Central memory CD8-positive, alpha-beta T cell (primary cell): ENCODE measurements around the gene IQGAP1.

Experiments
- ATAC-seq: fragments of 150-1000 bp; cut with Tn5 transposase; replicated peaks from 2 replicates; pipeline ENCODE4 v1.10.0; 2022; ENCODE audit warnings: mild to moderate bottlenecking, moderate FRiP score, moderate number of reproducible peaks; ENCODE audit not compliant: poor library complexity, severe bottlenecking; ENCODE audit errors: extremely low read depth
- DNase-seq, 2 donors: peaks; one replicate each; pipeline ENCODE4 v3.0.0; 2021; ENCODE audit warnings: low spot score in 2 of 2
- H3K27ac Mint-ChIP-seq: one replicate; pipeline ENCODE4 v1.8.0; 2022; ENCODE audit warnings: low read depth, mild to moderate bottlenecking, moderate library complexity, mixed read lengths
- H3K27me3 Mint-ChIP-seq: one replicate; pipeline ENCODE4 v1.8.0; 2022; ENCODE audit warnings: mixed read lengths
- H3K36me3 Mint-ChIP-seq: one replicate; pipeline ENCODE4 v1.8.0; 2022; ENCODE audit warnings: mild to moderate bottlenecking, moderate library complexity, mixed read lengths; ENCODE audit not compliant: insufficient read depth
- H3K4me1 Mint-ChIP-seq: one replicate; pipeline ENCODE4 v1.8.0; 2022; ENCODE audit warnings: mixed read lengths
- H3K4me3 Mint-ChIP-seq: one replicate; pipeline ENCODE4 v1.8.0; 2022; ENCODE audit warnings: mild to moderate bottlenecking, moderate library complexity, mixed read lengths
- H3K9me3 Mint-ChIP-seq: one replicate; pipeline ENCODE4 v1.8.0; 2022; ENCODE audit warnings: mixed read lengths

Gene IQGAP1

DNA sequence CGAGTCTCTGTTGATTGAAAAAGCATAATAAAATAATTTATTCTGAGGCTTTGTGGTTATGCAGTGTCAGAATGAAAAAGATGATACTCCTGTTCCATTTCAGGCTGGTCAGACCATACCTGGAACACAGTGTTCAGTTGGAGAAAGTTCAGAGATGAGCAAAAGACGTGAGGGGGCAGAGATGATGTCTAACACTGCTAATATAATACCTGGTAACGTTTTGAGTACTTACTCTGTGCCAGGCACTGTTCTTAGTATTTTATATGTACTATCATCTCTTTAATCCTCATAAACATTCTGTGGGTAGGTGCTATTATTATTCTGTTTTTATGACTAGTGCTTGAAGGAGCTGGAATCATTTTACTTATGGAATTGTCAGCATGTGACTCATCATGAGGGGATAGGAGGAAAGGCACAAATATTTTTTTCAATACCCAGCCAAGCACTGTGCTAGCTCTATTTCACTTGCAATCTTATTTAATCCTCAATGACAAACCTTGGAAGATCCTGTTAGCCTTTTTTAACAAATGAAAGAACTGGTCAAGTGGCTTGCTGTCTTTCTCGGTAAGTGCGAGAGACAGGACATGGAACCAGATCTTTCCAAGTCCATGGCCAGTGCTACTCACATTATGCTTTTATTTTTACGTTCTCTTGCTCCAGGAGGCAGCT lies 31.8 kb downstream of the IQGAP1 start:
- H3K27me3 Mint-ChIP-seq, result no peaks in the 10 kb centered on the region
- peak overlapping the region; percentile 56 for H3K4me3 Mint-ChIP-seq
- peaks cover 68% of the 10 kb centered on the region for H3K4me1 Mint-ChIP-seq
- no peak for DNase-seq
- no peaks in the 10 kb centered on the region for H3K9me3 Mint-ChIP-seq
- H3K27ac Mint-ChIP-seq, result peak overlapping the region; percentile 99
- ATAC-seq, result peak; percentile 41
- H3K36me3 Mint-ChIP-seq, result peaks cover 8% of the 10 kb centered on the region

DNA sequence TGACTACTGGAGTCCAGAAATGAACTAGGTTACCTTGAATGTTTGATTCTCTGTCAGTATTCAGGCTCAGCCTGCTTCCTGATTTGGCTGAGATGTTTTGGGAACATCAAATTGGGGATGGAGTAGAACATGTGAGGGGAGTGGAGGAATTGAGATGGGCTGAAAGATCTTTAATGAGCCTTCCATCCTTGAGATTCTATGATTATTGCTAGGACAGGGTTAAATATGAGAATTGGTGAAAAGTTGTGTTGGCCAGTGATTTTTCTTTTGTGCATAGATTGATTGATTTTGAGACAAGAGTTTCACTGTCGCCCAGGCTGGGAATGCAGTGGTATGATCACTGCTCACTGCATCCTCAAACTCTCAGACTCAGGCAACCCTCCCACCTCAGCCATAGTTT lies 32.4 kb downstream of the IQGAP1 start:
- Mint-ChIP-seq H3K27me3 (no peaks in the 10 kb centered on the region), H3K27ac (peak overlapping the region; percentile 99), H3K9me3 (no peaks in the 10 kb centered on the region), H3K4me3 (peak overlapping the region; percentile 56), H3K36me3 (peaks cover 8% of the 10 kb centered on the region), H3K4me1 (peaks cover 66% of the 10 kb centered on the region)
- DNase-seq, result no peak
- ATAC-seq, result no peak

DNA sequence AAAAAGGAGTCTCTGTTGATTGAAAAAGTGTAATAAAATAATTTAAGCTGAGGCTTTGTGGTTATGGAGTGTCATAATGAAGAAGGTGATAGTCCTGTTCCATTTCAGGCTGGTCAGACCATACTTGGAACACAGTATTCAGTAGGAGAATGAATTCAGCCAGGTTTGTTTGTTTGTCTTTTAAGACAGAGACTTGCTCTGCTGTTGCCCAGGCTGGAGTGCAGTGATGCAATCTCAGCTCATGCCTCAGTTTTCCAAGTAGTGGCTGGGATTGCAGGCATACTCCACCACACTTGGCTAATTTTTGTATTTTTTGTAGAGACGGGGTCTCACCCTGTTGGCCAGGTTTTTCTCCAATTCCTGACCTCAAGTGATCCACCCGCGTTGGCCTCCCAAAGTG lies 33.5 kb downstream of the IQGAP1 start:
- ATAC-seq (no peak), DNase-seq (no peak)
- Mint-ChIP-seq H3K27me3 (no peaks in the 10 kb centered on the region), H3K27ac (no peak overlapping the region), H3K4me1 (peaks cover 68% of the 10 kb centered on the region), H3K9me3 (no peaks in the 10 kb centered on the region), H3K36me3 (peaks cover 5% of the 10 kb centered on the region), H3K4me3 (no peak overlapping the region)

DNA sequence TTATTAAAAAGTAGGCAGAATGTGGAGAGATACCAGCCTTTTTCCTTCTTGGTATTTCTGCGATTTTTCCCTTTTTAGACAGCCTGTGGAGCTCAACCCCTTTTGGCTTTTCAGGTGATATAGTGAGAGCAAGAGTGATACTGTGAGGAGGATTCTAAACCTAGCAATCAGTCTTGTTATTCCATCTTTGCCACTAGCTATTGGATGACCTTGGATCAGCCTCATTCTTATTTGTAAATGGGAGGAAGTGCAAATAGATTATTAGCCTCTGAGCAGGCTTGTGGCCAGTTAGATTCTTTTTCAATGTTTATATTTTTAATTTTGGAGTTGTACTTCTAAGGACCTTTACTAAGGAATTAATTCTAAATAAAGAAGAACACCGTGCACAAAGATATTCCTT lies 34.0 kb downstream of the IQGAP1 start:
- DNase-seq, result no peak
- Mint-ChIP-seq H3K27me3 (no peaks in the 10 kb centered on the region), H3K4me3 (no peak overlapping the region), H3K27ac (no peak overlapping the region), H3K36me3 (peaks cover 7% of the 10 kb centered on the region), H3K4me1 (peaks cover 62% of the 10 kb centered on the region), H3K9me3 (no peaks in the 10 kb centered on the region)
- no peak for ATAC-seq

DNA sequence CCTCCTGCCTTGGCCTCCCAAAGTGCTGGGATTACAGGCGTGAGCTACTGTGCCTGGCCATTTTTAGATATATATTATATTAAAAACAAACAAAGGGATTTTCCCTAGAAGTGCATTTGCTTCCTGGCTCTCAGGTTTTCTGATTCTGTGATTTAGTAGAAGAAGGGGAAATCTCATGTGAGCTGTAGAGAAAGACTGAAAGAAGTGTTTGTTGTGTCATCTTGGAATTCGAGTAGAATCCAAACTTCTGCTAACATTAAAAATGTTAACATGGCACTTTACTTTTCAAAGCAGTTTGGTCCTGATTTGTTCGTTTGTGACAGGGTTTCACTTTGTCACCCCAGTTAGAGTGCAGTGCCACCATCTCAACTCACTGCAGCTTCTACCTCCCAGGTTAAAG lies 34.9 kb downstream of the IQGAP1 start:
- peaks cover 54% of the 10 kb centered on the region for H3K4me1 Mint-ChIP-seq
- H3K27me3 Mint-ChIP-seq, result no peaks in the 10 kb centered on the region
- ATAC-seq (no peak), DNase-seq (no peak)
- peaks cover 12% of the 10 kb centered on the region for H3K36me3 Mint-ChIP-seq
- H3K27ac Mint-ChIP-seq, result peak overlapping the region; percentile 22
- H3K4me3 Mint-ChIP-seq, result no peak overlapping the region
- no peaks in the 10 kb centered on the region for H3K9me3 Mint-ChIP-seq

DNA sequence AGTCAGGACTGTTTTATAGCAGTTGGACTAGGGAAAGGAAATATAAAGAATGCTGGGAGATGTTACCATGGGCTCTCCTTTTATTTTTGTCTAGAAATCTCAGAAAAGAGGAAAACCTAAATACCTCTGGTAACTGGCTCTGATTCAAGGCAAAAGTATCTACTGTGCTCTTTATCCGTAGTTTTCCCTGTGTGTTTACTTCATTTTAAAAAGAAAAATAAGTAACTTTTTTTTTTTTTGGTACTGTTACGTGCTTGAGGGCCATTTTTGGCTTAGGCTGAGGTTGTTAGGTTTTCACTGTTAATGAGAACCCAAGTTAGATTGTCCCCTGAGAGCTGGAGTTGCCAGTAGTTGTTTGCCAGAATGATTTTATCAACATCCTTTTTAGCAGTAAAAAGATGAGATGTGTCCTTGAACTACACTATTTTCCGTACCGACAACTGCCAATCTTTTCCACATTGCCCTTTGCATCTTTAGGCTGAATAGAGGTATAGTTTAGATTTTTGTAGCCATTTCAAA lies 35.8 kb downstream of the IQGAP1 start:
- H3K4me3 Mint-ChIP-seq, result no peak overlapping the region
- DNase-seq, result no peak
- no peak for ATAC-seq
- H3K36me3 Mint-ChIP-seq, result peaks cover 14% of the 10 kb centered on the region
- no peaks in the 10 kb centered on the region for H3K9me3 Mint-ChIP-seq
- H3K27me3 Mint-ChIP-seq, result no peaks in the 10 kb centered on the region
- peaks cover 44% of the 10 kb centered on the region for H3K4me1 Mint-ChIP-seq
- H3K27ac Mint-ChIP-seq, result peak overlapping the region; percentile 22

DNA sequence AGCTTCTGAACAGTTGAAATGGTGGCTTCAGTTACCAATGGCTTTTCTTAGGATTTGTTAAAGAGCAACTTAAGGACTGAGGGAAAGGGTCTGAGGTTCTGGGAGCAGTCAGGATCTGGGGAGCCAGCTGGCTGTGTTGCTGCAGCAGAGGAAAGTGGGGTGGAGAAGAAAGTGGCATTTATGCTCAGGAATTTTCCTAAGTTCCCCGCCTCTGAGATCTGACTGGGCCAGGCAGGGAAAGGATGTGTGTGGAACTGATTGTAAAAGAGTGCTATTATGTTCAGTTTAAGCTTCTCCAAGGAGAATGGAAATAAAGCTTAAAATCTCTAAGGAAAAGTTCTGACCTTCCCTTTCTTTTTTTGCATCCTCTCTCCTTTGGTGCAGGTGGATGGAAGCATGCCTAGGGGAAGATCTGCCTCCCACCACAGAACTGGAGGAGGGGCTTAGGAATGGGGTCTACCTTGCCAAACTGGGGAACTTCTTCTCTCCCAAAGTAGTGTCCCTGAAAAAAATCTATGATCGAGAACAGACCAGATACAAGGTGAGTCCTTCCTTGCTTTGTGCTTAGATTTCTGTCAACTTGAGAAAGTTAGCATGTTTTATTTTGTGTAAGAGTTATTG lies 37.8 kb downstream of the IQGAP1 start:
- Mint-ChIP-seq H3K4me3 (no peak overlapping the region), H3K27ac (peak overlapping the region; percentile 80), H3K9me3 (no peaks in the 10 kb centered on the region), H3K4me1 (peaks cover 35% of the 10 kb centered on the region), H3K27me3 (no peaks in the 10 kb centered on the region), H3K36me3 (peaks cover 17% of the 10 kb centered on the region)
- no peak for ATAC-seq
- DNase-seq, result no peak

DNA sequence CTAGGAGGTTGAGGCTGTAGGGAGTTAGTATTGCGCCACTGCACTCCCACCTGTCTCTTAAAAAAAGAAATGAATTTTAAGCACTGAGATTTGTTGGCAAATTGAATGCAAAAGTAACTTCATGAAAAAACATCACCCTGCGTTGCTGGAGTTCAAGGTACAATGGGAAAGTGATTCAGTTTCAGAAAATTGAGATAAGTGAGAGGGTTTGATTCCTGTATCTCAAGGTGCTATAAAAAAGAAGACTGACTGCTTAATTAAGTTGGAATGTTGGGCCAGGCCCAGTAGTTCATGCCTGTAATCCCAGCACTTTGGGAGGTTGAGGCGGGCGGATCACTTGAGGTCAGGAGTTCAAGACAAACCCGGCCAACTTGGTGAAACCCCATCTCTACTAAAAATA lies 39.1 kb downstream of the IQGAP1 start:
- peaks cover 22% of the 10 kb centered on the region for H3K36me3 Mint-ChIP-seq
- peaks cover 28% of the 10 kb centered on the region for H3K4me1 Mint-ChIP-seq
- H3K4me3 Mint-ChIP-seq, result no peak overlapping the region
- DNase-seq (no peak), ATAC-seq (no peak)
- no peak overlapping the region for H3K27ac Mint-ChIP-seq
- no peaks in the 10 kb centered on the region for H3K27me3 Mint-ChIP-seq
- no peaks in the 10 kb centered on the region for H3K9me3 Mint-ChIP-seq

DNA sequence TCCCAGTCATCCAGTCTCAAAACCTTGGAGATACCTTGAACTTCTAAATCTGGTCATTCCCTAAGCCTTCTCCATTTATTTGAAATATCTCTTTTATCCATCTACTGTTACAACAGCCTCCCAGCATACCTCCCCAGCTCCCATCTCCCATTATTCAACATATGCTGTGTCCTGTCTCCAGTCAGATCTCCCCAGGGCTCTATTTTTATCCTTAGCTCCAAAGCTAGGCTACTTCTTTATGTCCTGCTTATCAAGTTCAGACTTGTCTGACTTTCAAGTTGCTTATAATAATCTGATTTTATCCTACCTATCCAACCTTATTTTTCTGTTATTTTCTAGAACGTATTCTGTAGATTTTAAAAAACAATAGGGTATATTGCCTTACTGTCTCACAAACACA lies 44.2 kb downstream of the IQGAP1 start:
- peaks cover 40% of the 10 kb centered on the region for H3K36me3 Mint-ChIP-seq
- no peak for DNase-seq

DNA sequence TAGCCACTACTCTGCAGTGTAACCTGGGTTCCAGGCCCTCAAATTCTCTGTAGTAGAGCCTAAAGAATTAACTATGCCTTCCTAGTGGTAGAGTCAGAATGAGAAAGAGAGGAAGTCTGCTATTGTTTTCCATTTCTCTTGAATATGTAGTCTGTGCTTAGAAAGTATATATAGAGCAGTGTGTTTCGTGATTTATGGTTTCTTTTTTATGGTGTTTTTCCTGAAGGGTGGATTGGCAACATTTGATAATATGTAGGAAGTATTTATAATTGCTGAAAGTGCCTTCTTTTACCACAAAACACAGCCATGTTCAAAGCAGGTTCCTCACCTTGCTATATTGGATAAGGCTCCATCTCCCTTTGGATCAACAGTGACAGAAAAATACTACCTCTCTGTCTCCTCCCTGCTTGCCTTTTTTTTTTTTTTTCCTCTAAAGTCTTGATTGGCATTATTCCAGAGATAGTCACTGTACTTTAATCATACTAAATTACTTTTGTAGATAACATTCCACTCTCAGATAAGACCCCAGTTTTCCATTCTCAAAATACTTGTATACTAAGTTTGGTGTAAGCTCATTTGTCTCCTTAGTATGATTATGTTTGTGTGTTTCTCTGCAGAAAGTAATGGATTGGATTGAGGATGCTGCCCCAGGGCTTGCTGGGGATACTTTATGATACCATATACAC lies 47.8 kb downstream of the IQGAP1 start:
- Mint-ChIP-seq H3K9me3 (no peaks in the 10 kb centered on the region), H3K36me3 (peaks cover 41% of the 10 kb centered on the region), H3K27ac (peak overlapping the region; percentile 57), H3K27me3 (no peaks in the 10 kb centered on the region), H3K4me3 (no peak overlapping the region), H3K4me1 (peaks cover 38% of the 10 kb centered on the region)
- no peak for DNase-seq
- ATAC-seq, result no peak

More for the DNA sequence above, 44.2 kb downstream of the IQGAP1 start:
- no peak for ATAC-seq
- Mint-ChIP-seq H3K27me3 (no peaks in the 10 kb centered on the region), H3K4me3 (no peak overlapping the region), H3K4me1 (peaks cover 40% of the 10 kb centered on the region), H3K27ac (peak overlapping the region; percentile 50), H3K9me3 (no peaks in the 10 kb centered on the region)

DNA sequence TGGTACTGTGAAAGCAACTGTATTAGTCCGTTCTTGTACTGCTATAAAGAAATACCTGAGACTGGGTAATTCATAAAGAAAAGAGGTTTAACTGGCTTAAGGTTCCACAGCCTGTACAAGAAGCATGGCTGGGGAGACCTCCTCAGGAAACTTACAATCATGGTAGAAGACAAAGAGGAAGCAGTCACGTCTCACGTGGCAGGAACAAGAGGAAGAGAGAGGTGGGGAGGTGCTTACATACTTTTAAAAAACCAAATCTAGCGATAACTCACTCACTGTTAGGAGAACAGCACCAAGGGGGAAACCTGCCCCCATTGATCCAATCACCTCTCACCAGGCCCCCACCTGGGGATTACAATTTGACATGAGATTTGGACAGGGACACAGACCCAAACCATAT lies 48.9 kb downstream of the IQGAP1 start:
- Mint-ChIP-seq H3K36me3 (peaks cover 44% of the 10 kb centered on the region), H3K9me3 (no peaks in the 10 kb centered on the region), H3K4me1 (peaks cover 36% of the 10 kb centered on the region), H3K4me3 (no peak overlapping the region), H3K27me3 (no peaks in the 10 kb centered on the region), H3K27ac (no peak overlapping the region)
- DNase-seq (no peak), ATAC-seq (peak; percentile 32)

DNA sequence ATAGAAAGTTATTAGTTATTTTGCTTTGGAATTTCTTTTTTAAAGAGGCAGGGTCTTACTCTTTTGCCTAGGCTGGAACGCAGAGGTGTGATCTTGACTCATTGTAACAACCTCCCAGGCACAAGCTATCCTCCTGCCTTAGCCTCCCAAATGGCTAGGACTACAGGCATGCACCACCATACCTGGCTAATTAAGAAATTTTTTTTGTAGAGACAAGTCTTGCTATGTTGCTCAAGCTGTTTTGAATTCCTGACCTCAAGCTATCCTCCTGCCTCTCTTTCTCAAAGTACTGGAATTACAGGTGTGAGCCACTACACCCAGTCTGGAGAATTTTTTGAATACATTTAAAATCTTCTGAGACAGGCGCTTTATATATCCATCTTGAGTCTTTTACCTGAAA lies 49.5 kb downstream of the IQGAP1 start:
- no peaks in the 10 kb centered on the region for H3K9me3 Mint-ChIP-seq
- no peak for DNase-seq
- H3K4me3 Mint-ChIP-seq, result no peak overlapping the region
- H3K36me3 Mint-ChIP-seq, result peaks cover 48% of the 10 kb centered on the region
- ATAC-seq, result no peak
- no peaks in the 10 kb centered on the region for H3K27me3 Mint-ChIP-seq
- peaks cover 31% of the 10 kb centered on the region for H3K4me1 Mint-ChIP-seq
- H3K27ac Mint-ChIP-seq, result no peak overlapping the region

DNA sequence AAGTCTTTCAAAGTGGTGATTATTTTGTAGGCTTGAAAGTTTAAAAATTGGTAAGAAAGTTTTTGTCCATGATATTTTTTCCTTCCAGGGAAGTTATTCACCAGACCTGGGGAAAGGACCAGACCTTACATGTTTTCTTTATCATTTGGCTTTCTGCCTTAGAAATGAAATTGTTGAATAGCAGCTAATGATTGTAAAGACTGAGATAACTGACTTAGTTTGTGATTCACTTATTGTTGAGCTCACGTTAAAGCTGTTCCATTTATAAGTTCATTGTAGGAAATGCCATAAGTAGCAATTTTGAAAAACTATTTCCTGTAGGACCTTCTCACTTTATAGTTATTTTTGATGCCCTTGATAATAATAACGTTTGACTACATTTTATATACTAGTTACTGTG lies 51.9 kb downstream of the IQGAP1 start:
- Mint-ChIP-seq H3K4me3 (no peak overlapping the region), H3K36me3 (peaks cover 53% of the 10 kb centered on the region), H3K9me3 (no peaks in the 10 kb centered on the region), H3K4me1 (peaks cover 26% of the 10 kb centered on the region), H3K27ac (peak overlapping the region; percentile 17), H3K27me3 (no peaks in the 10 kb centered on the region)
- no peak for ATAC-seq
- no peak for DNase-seq
